ENCODE results near the gene STK11IP.

- no peak for TF ChIP-seq EZH2 (IDR thresholded peaks at IDR 0.05; ENCODE audit: borderline replicate concordance, low read depth, low read length, poor library complexity, severe bottlenecking)
- TF ChIP-seq CTCF (conservative IDR thresholded peaks at IDR 0.05; ENCODE audit: low read depth, low read length) = no peak
Observed at GRCh38 chr2:219561179-219562048, 36.2 kb upstream of the STK11IP start.
